Esophagus muscularis mucosa (tissue), 3 donors: ENCODE measurements around the gene ABCC9.
"Not testable (repeated sequence)": the region's sequence is repeated elsewhere in the genome, so short reads cannot be mapped to it uniquely, and the experiment has no call there.

ENCODE experiments used
- POLR2A ChIP-seq: fragments of 450-650 bp; IDR thresholded peaks from one replicate; pipeline ENCODE4 v1.6.1; 2017; ENCODE audit warnings: antibody characterized with exemption, moderate library complexity, mild to moderate bottlenecking, low read depth
- POLR2AphosphoS5 ChIP-seq, 2 donors: sonication (generic); formaldehyde crosslinking; IDR thresholded peaks; one replicate each; pipeline ENCODE4 v1.6.1; 2017; ENCODE audit warnings: antibody characterized with exemption in 2 of 2
- TF ChIP-seq, protein P1 (sequence below), 3 experiments: fragments of 200-600 bp in 2 of 3; fragments of 450-650 bp in 1 of 3; sonication (generic) in 2 of 3; IDR thresholded peaks; one replicate each; pipeline ENCODE4 v1.5.1; 2017 to 2019; ENCODE audit warnings: antibody characterized with exemption in 3 of 3, mild to moderate bottlenecking in 2 of 3, moderate library complexity in 1 of 3

DNA sequence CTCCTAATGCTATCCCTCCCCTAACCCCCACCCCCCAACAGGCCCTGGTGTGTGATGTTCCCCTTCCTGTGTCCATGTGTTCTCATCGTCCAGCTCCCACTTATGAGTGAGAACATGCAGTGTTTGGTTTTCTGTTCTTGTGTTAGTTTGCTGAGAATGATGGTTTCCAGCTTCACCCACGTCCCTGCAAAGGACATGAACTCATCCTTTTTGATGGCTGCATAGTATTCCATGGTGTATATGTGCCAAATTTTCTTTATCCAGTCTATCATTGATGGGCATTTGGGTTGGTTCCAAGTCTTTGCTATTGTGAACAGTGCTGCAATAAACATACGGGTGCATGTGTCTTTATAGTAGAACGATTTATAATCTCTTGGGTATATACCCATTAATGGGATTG is 151.5 kb downstream of the ABCC9 start:
- not testable (repeated sequence) for TF ChIP-seq POLR2AphosphoS5 (IDR thresholded peaks at IDR 0.05); POLR2A
- TF ChIP-seq, protein P1, sequence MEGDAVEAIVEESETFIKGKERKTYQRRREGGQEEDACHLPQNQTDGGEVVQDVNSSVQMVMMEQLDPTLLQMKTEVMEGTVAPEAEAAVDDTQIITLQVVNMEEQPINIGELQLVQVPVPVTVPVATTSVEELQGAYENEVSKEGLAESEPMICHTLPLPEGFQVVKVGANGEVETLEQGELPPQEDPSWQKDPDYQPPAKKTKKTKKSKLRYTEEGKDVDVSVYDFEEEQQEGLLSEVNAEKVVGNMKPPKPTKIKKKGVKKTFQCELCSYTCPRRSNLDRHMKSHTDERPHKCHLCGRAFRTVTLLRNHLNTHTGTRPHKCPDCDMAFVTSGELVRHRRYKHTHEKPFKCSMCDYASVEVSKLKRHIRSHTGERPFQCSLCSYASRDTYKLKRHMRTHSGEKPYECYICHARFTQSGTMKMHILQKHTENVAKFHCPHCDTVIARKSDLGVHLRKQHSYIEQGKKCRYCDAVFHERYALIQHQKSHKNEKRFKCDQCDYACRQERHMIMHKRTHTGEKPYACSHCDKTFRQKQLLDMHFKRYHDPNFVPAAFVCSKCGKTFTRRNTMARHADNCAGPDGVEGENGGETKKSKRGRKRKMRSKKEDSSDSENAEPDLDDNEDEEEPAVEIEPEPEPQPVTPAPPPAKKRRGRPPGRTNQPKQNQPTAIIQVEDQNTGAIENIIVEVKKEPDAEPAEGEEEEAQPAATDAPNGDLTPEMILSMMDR (IDR thresholded peaks at IDR 0.05) = not testable (repeated sequence)
